ENCODE measurements around the gene AKAP12.

GRCh38 chr6:151324488-151324825 lies 84.7 kb downstream of the AKAP12 start:
- TF ChIP-seq CTCF (conservative IDR thresholded peaks at IDR 0.05; ENCODE audit: low read depth in 2 of 2), result no peak
- no peak for TF ChIP-seq NANOG (IDR thresholded peaks at IDR 0.05; ENCODE audit: borderline replicate concordance)
- no peak for TF ChIP-seq JUNB (IDR thresholded peaks at IDR 0.05; ENCODE audit: unreplicated experiment)
- no peak for TF ChIP-seq REST (IDR thresholded peaks at IDR 0.05; ENCODE audit: unreplicated experiment)
- TF ChIP-seq POLR2AphosphoS5 (IDR thresholded peaks at IDR 0.05; ENCODE audit: low read depth), result no peak
- no peak for TF ChIP-seq EZH2 (IDR thresholded peaks at IDR 0.05; ENCODE audit: low read depth, unreplicated experiment)
- TF ChIP-seq EZH2phosphoT487 (IDR thresholded peaks at IDR 0.05; ENCODE audit: unreplicated experiment), result no peak
- no peak for TF ChIP-seq ETS1 (IDR thresholded peaks at IDR 0.05)
- no peak for TF ChIP-seq CREB1 (CRISPR knock-in tag; IDR thresholded peaks at IDR 0.05; ENCODE audit: low read depth)
- no peak for TF ChIP-seq ZNF331 (CRISPR knock-in tag; IDR thresholded peaks at IDR 0.05; ENCODE audit: low read depth)
- no peak for TF ChIP-seq STAT1 (IDR thresholded peaks at IDR 0.05; ENCODE audit: unreplicated experiment)

All from GM23338 (cell line).